CD4-positive, alpha-beta memory T cell (primary cell): ENCODE results near the gene RBBP8NL. TPM values are rescaled to one million over a fixed set of nuclear protein-coding genes. Genes with fewer than 3 reads are reported as not detected.
A peak's percentile ranks its signal among the peaks of the same experiment; 100 is the strongest.

Source experiments
- CTCF ChIA-PET: fragments of 350-600 bp; sonication (Branson Sonifier 250); formaldehyde crosslinking; loops from one replicate; lab custom pipeline; 2021; ENCODE audit warnings: inconsistent platforms; ENCODE audit not compliant: partially characterized antibody; lab: Charles Lee
- POLR2A ChIA-PET: fragments of 350-600 bp; sonication (Branson Sonifier 250); formaldehyde crosslinking; loops from one replicate; lab custom pipeline; 2021; ENCODE audit not compliant: partially characterized antibody; lab: Charles Lee
- DNase-seq, 5 donors: peaks; one replicate each; pipeline versions ENCODE4 v3.0.0 to v3.0.0-alpha.2; 2020 to 2022; ENCODE audit warnings: mixed read lengths in 1 of 5
- H3K27ac ChIP-seq: one replicate; pipeline ENCODE4 v1.7.0; 2013; ENCODE audit warnings: low read depth, low read length
- H3K27me3 ChIP-seq: 2 replicates; pipeline ENCODE4 v1.7.0; 2013; ENCODE audit warnings: mild to moderate bottlenecking, low read length, moderate library complexity; ENCODE audit not compliant: insufficient read depth
- H3K36me3 ChIP-seq: 2 replicates; pipeline ENCODE4 v1.7.0; 2013; ENCODE audit warnings: mild to moderate bottlenecking, low read length, moderate library complexity; ENCODE audit not compliant: insufficient read depth
- H3K4me1 ChIP-seq: 2 replicates; pipeline ENCODE4 v1.7.0; 2013; ENCODE audit warnings: mild to moderate bottlenecking, low read length, moderate library complexity; ENCODE audit not compliant: insufficient read depth
- H3K4me3 ChIP-seq, 2 donors: one replicate each; pipeline ENCODE4 v1.7.0; 2013; ENCODE audit warnings: low read length in 2 of 2, mild to moderate bottlenecking in 1 of 2
- H3K9me3 ChIP-seq, 2 donors: one replicate each; pipeline ENCODE4 v1.7.0; 2013; ENCODE audit warnings: low read length in 2 of 2, control low read depth in 1 of 2; ENCODE audit not compliant: control insufficient read depth in 1 of 2
- H3K27ac Mint-ChIP-seq, 7 donors: one replicate each; pipeline ENCODE4 v1.8.0; 2020 to 2021; ENCODE audit warnings: mixed read lengths in 7 of 7, mild to moderate bottlenecking in 6 of 7, inconsistent platforms in 3 of 7, moderate library complexity in 3 of 7
- H3K27me3 Mint-ChIP-seq, 2 donors: one replicate each; pipeline ENCODE4 v1.8.0; 2020 to 2021; ENCODE audit warnings: mixed read lengths in 2 of 2
- H3K36me3 Mint-ChIP-seq, 2 donors: one replicate each; pipeline ENCODE4 v1.8.0; 2020 to 2021; ENCODE audit warnings: mixed read lengths in 2 of 2, inconsistent platforms in 1 of 2, mild to moderate bottlenecking in 1 of 2
- H3K4me1 Mint-ChIP-seq, 4 donors: one replicate each; pipeline ENCODE4 v1.8.0; 2020 to 2021; ENCODE audit warnings: mixed read lengths in 4 of 4, mild to moderate bottlenecking in 1 of 4
- H3K4me3 Mint-ChIP-seq, 8 donors: one replicate each; pipeline ENCODE4 v1.8.0; 2020 to 2021; ENCODE audit warnings: mixed read lengths in 8 of 8, mild to moderate bottlenecking in 7 of 8, moderate library complexity in 6 of 8, inconsistent platforms in 3 of 8
- H3K9me3 Mint-ChIP-seq, 8 donors: one replicate each; pipeline ENCODE4 v1.8.0; 2020 to 2021; ENCODE audit warnings: mixed read lengths in 8 of 8, mild to moderate bottlenecking in 5 of 8, inconsistent platforms in 3 of 8, moderate library complexity in 1 of 8
- intact Hi-C: fragments of 100-400 bp; cut with micrococcal nuclease; formaldehyde crosslinking; loops from one replicate; pipeline ENCODE4 v1.15.1; 2023
- polyA plus RNA-seq, 2 donors: library from polyadenylated mRNA; unstranded; fragments of 300-500 nt; fragmentation: Illumina TruSeq; gene quantifications; one replicate each; pipeline ENCODE4 v1.2.3, GENCODE V29; 2021
- total RNA-seq, 2 experiments: library from RNA; stranded (reverse); gene quantifications; one replicate each; pipeline ENCODE4 v1.2.3, GENCODE V29; 2021

RBBP8NL gene
- total and polyA plus RNA-seq, 4 experiments from 2014 or later: not detected

- peak overlapping the region; percentile 59 to 88 for H3K4me3 ChIP-seq
- H3K36me3 Mint-ChIP-seq: peaks cover 14 to 42% of the 10 kb centered on the region in 2 donors
- no peaks in the 10 kb centered on the region for H3K27me3 Mint-ChIP-seq
- H3K9me3 ChIP-seq: no peaks in the 10 kb centered on the region
- H3K27ac ChIP-seq: peak overlapping the region; percentile 95
- peaks cover 36% of the 10 kb centered on the region for H3K4me1 ChIP-seq
- intact Hi-C loops: loop anchor here (1.0 to 10.0 kb wide), 6 partner anchors 19 to 407 kb away; partner anchors contain the start of genes CABLES2, LSM14B, MRGBP and MTG2
- DNase-seq: no peak
- H3K36me3 ChIP-seq: peaks cover 36% of the 10 kb centered on the region
- POLR2A ChIA-PET: interaction anchor here (1.1 to 1.5 kb wide), 2 partner anchors 245 to 377 kb away, joined by 3 to 5 read pairs; partner anchors contain the start of gene PSMA7
- peak overlapping the region; percentile 90 to 95 (median 91) for H3K4me3 Mint-ChIP-seq
- peak overlapping the region; percentile 81 to 95 (median 93) for H3K27ac Mint-ChIP-seq
- H3K27me3 ChIP-seq: no peaks in the 10 kb centered on the region
- peaks cover 24 to 55% (median 37%) of the 10 kb centered on the region in 4 donors for H3K4me1 Mint-ChIP-seq
- no peaks in the 10 kb centered on the region for H3K9me3 Mint-ChIP-seq
- CTCF ChIA-PET: no interaction called here
Measured at GRCh38 chr20:62387933-62388635, 39.3 kb downstream of the RBBP8NL start.

GRCh38 chr20:62387219-62387913 lies 40.0 kb downstream of the RBBP8NL start:
- CTCF ChIA-PET: no interaction called here
- peaks cover 28 to 61% (median 42%) of the 10 kb centered on the region in 4 donors for H3K4me1 Mint-ChIP-seq

GRCh38 chr20:62386383-62387218 lies 40.7 kb downstream of the RBBP8NL start, which contains the start of gene RPS21:
Gene RPS21 (plus strand): TSS chr20:62387103. CDS start chr20:62387339, 236 bp downstream.
- H3K27ac ChIP-seq: peak within 1 kb of the TSS; percentile 95
- H3K36me3 ChIP-seq: peaks cover 36% of the 10 kb centered on the region
- peak within 1 kb of the TSS; percentile 91 to 98 (median 96) for H3K27ac Mint-ChIP-seq
- CTCF ChIA-PET: no interaction called here
- H3K27me3 Mint-ChIP-seq: no peaks in the 10 kb centered on the region
- POLR2A ChIA-PET: interaction anchor here (0.7 to 2.2 kb wide), 13 partner anchors 9 to 886 kb away, joined by 3 to 19 read pairs (median 4); partner anchors contain the start of genes ADRM1, ARFGAP1, MTG2 and OSBPL2
- H3K9me3 Mint-ChIP-seq: no peaks in the 10 kb centered on the region
- H3K4me3 ChIP-seq: peak within 1 kb of the TSS; percentile 88 to 90
- H3K4me1 Mint-ChIP-seq: peaks cover 30 to 61% (median 47%) of the 10 kb centered on the region in 4 donors
- H3K4me3 Mint-ChIP-seq: peak within 1 kb of the TSS; percentile 90 to 95 (median 92)
- H3K36me3 Mint-ChIP-seq: peaks cover 22 to 48% of the 10 kb centered on the region in 2 donors
- H3K27me3 ChIP-seq: no peaks in the 10 kb centered on the region
- no peaks in the 10 kb centered on the region for H3K9me3 ChIP-seq
- peak; percentile 92 to 94 (median 94) for DNase-seq
- H3K4me1 ChIP-seq: peaks cover 36% of the 10 kb centered on the region
- intact Hi-C loops: loop anchor here (1.0 to 10.0 kb wide), 7 partner anchors 21 to 408 kb away; partner anchors contain the start of genes ADRM1, CABLES2, LSM14B and MRGBP

More at GRCh38 chr20:62387219-62387913, 40.0 kb downstream of the RBBP8NL start:
- no peaks in the 10 kb centered on the region for H3K27me3 Mint-ChIP-seq
- H3K27ac ChIP-seq: peak overlapping the region; percentile 95
- peaks cover 36% of the 10 kb centered on the region for H3K36me3 ChIP-seq
- peak overlapping the region; percentile 90 to 95 (median 91) for H3K4me3 Mint-ChIP-seq
- DNase-seq: peak in 1 of 5 donors; percentile 69
- H3K4me3 ChIP-seq: peak overlapping the region; percentile 59 to 88
- no peaks in the 10 kb centered on the region for H3K27me3 ChIP-seq
- peak overlapping the region; percentile 70 to 98 (median 93) for H3K27ac Mint-ChIP-seq
- H3K36me3 Mint-ChIP-seq: peaks cover 17 to 47% of the 10 kb centered on the region in 2 donors
- H3K4me1 ChIP-seq: peaks cover 36% of the 10 kb centered on the region
- intact Hi-C loops: loop anchor here (1.0 to 10.0 kb wide), 6 partner anchors 20 to 407 kb away; partner anchors contain the start of genes CABLES2, LSM14B, MRGBP and MTG2
- no peaks in the 10 kb centered on the region for H3K9me3 ChIP-seq
- POLR2A ChIA-PET: interaction anchor here (0.7 to 2.2 kb wide), 13 partner anchors 9 to 885 kb away, joined by 3 to 19 read pairs (median 4); partner anchors contain the start of genes ADRM1, ARFGAP1, MTG2 and OSBPL2
- no peaks in the 10 kb centered on the region for H3K9me3 Mint-ChIP-seq

- peak; percentile 71 to 77 (median 76) for DNase-seq
- no peak overlapping the region for H3K27ac ChIP-seq
- H3K27me3 Mint-ChIP-seq: no peaks in the 10 kb centered on the region
- peaks cover 8 to 18% of the 10 kb centered on the region in 2 donors for H3K36me3 Mint-ChIP-seq
- peak overlapping the region in 2 of 8 donors; percentile 57 to 74 for H3K4me3 Mint-ChIP-seq
- CTCF ChIA-PET: interaction anchor here (1.0 to 2.0 kb wide), 10 partner anchors 8 to 371 kb away, joined by 3 to 23 read pairs (median 4); partner anchors contain the start of gene ADRM1
- peaks cover 21 to 35% (median 29%) of the 10 kb centered on the region in 4 donors for H3K4me1 Mint-ChIP-seq
- peak overlapping the region; percentile 66 to 89 (median 81) for H3K27ac Mint-ChIP-seq
- no peak overlapping the region for H3K4me3 ChIP-seq
- H3K9me3 Mint-ChIP-seq: no peaks in the 10 kb centered on the region
- no peaks in the 10 kb centered on the region for H3K36me3 ChIP-seq
- intact Hi-C loops: loop anchor here (1.0 to 10.0 kb wide), 5 partner anchors 80 to 412 kb away; partner anchors contain the start of genes ADRM1, MRGBP and TAF4
- H3K4me1 ChIP-seq: peaks cover 18% of the 10 kb centered on the region
- H3K27me3 ChIP-seq: no peaks in the 10 kb centered on the region
- no peaks in the 10 kb centered on the region for H3K9me3 ChIP-seq
- POLR2A ChIA-PET: interaction anchor here (0.6 to 1.9 kb wide), 2 partner anchors 80 to 372 kb away, joined by 4 to 5 read pairs; no protein-coding TSS in a partner anchor
Measured at GRCh38 chr20:62382306-62383198, 44.8 kb downstream of the RBBP8NL start.

- ChIA-PET CTCF (interaction anchor here (0.9 to 2.0 kb wide), 3 partner anchors 9 to 371 kb away, joined by 3 to 23 read pairs (median 3); no protein-coding TSS in a partner anchor), POLR2A (no interaction called here)
- H3K27ac Mint-ChIP-seq: peak overlapping the region in 4 of 7 donors; percentile 9 to 56 (median 18)
- no peaks in the 10 kb centered on the region for H3K9me3 ChIP-seq
- intact Hi-C loops: loop anchor here (1.0 to 10.0 kb wide), 5 partner anchors 80 to 413 kb away; partner anchors contain the start of genes ADRM1, MRGBP and TAF4
- DNase-seq: no peak
- no peak overlapping the region for H3K4me3 Mint-ChIP-seq
- H3K27me3 Mint-ChIP-seq: no peaks in the 10 kb centered on the region
- no peaks in the 10 kb centered on the region for H3K9me3 Mint-ChIP-seq
- peaks cover 15% of the 10 kb centered on the region for H3K4me1 ChIP-seq
- no peaks in the 10 kb centered on the region for H3K27me3 ChIP-seq
- peaks cover 8 to 13% of the 10 kb centered on the region in 2 donors for H3K36me3 Mint-ChIP-seq
- H3K4me3 ChIP-seq: no peak overlapping the region
- H3K4me1 Mint-ChIP-seq: peaks cover 20 to 31% (median 25%) of the 10 kb centered on the region in 4 donors
- no peak overlapping the region for H3K27ac ChIP-seq
- H3K36me3 ChIP-seq: no peaks in the 10 kb centered on the region
Measured at GRCh38 chr20:62381842-62382241, 45.5 kb downstream of the RBBP8NL start.
